Measurements from ENCODE around the gene SLC39A7. TPM values are rescaled to one million over a fixed set of nuclear protein-coding genes. Genes with fewer than 3 reads are reported as not detected.

SLC39A7 gene
- total RNA-seq, 1 donor from 2014 or later = 225 TPM

DNA sequence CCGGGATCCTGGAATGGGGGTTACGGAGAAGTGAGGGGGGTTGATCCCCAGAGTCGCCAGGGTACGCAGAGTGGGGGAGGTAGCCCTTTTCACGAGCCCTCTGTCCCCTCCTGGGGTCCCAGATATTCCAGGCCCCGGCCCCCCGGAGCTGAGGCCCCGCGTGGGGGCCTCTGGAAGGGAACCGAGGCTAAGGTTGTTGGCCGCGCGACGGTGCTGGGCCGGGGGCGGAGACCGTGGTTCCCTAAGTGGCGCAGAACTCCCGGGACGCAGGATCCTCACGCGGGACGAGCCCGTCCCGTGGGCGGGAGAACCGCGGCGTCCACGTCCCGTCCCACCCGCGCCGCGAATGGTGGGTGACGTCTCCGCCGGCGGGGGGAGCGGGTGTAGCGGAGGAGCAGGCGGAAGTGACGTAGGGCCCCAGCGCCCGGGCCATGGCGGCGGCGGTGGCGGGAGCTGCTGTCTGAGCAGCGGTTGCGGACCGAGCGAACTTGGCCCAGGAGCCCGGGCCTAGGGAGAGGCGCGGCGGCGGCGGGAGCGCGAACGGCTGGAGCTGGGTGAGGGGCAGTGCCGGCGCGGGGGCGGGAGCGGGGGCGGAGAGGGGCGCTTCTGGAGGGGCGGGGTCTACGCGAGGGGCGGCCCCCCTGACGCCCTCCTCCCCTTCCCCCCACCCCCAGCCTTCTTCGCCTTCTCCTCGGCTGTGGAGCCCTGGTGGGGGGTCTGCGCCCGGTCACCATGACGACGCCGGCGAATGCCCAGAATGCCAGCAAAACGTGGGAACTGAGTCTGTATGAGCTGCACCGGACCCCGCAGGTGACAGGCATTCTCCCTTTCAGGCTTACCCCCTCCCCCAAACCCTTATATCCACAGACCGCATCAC lies 7.7 kb downstream of the SLC39A7 start, which contains the start of gene RING1:
RING1 (plus strand) TSS at position 410 of the 877 bp plus-strand sequence; CDS start at position 733, 323 bp downstream.
- Mint-ChIP-seq H3K27ac (ENCODE audit: unreplicated experiment) (peak within 1 kb of the TSS; percentile 98), H3K9me3 (ENCODE audit: low read depth) (no peaks in the 10 kb centered on the region), H3K36me3 (ENCODE audit: low read depth) (peaks cover 13% of the 10 kb centered on the region), H3K4me3 (ENCODE audit: unreplicated experiment) (peak within 1 kb of the TSS; percentile 96), H3K4me1 (ENCODE audit: low read depth) (peaks cover 63% of the 10 kb centered on the region), H3K27me3 (ENCODE audit: low read depth) (no peaks in the 10 kb centered on the region)
- TF ChIP-seq, protein P1, sequence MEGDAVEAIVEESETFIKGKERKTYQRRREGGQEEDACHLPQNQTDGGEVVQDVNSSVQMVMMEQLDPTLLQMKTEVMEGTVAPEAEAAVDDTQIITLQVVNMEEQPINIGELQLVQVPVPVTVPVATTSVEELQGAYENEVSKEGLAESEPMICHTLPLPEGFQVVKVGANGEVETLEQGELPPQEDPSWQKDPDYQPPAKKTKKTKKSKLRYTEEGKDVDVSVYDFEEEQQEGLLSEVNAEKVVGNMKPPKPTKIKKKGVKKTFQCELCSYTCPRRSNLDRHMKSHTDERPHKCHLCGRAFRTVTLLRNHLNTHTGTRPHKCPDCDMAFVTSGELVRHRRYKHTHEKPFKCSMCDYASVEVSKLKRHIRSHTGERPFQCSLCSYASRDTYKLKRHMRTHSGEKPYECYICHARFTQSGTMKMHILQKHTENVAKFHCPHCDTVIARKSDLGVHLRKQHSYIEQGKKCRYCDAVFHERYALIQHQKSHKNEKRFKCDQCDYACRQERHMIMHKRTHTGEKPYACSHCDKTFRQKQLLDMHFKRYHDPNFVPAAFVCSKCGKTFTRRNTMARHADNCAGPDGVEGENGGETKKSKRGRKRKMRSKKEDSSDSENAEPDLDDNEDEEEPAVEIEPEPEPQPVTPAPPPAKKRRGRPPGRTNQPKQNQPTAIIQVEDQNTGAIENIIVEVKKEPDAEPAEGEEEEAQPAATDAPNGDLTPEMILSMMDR (IDR thresholded peaks at IDR 0.05) = no peak
- no peak for DNase-seq (ENCODE audit: low spot score)

DNA sequence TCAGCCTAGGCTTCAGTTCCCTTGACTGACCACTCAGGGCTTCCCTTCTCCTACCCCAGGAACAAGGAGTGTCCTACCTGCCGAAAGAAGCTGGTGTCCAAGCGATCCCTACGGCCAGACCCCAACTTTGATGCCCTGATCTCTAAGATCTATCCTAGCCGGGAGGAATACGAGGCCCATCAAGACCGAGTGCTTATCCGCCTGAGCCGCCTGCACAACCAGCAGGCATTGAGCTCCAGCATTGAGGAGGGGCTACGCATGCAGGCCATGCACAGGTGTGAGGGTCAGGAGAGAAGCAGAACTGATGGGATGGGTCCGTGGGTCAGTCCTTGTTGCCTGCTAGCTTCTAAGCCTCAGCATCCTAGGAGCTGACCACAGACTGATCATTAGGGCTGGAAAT lies 9.2 kb downstream of the SLC39A7 start:
- Mint-ChIP-seq H3K27me3 (ENCODE audit: low read depth) (no peaks in the 10 kb centered on the region), H3K9me3 (ENCODE audit: low read depth) (no peaks in the 10 kb centered on the region), H3K27ac (ENCODE audit: unreplicated experiment) (no peak overlapping the region), H3K4me3 (ENCODE audit: unreplicated experiment) (no peak overlapping the region), H3K36me3 (ENCODE audit: low read depth) (peaks cover 9% of the 10 kb centered on the region), H3K4me1 (ENCODE audit: low read depth) (peaks cover 61% of the 10 kb centered on the region)
- TF ChIP-seq, protein P1 (IDR thresholded peaks at IDR 0.05) = no peak
- DNase-seq (ENCODE audit: low spot score) = no peak

DNA sequence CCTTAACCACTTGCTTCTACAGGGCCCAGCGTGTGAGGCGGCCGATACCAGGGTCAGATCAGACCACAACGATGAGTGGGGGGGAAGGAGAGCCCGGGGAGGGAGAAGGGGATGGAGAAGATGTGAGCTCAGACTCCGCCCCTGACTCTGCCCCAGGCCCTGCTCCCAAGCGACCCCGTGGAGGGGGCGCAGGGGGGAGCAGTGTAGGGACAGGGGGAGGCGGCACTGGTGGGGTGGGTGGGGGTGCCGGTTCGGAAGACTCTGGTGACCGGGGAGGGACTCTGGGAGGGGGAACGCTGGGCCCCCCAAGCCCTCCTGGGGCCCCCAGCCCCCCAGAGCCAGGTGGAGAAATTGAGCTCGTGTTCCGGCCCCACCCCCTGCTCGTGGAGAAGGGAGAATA lies 10.5 kb downstream of the SLC39A7 start:
- TF ChIP-seq, protein P1 (IDR thresholded peaks at IDR 0.05) = no peak

DNA sequence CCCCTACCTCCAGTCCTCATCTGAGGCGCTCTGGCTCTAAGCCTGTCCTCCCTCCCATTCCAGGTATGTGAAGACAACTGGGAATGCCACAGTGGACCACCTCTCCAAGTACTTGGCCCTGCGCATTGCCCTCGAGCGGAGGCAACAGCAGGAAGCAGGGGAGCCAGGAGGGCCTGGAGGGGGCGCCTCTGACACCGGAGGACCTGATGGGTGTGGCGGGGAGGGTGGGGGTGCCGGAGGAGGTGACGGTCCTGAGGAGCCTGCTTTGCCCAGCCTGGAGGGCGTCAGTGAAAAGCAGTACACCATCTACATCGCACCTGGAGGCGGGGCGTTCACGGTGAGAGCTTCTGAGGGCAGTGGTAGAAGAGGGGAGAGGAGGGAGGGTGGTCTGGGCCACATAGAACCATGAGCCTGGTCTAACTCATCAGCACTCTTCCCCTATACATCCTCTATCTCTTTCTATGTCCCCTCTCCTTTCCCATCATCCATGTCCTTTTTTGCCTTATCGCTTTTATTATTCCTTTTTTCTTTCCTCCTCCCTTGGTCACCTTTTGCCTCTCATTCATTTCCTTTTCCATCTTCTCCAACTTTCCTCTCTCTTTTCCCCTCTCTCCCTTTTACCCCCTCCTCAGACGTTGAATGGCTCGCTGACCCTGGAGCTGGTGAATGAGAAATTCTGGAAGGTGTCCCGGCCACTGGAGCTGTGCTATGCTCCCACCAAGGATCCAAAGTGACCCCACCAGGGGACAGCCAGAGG lies 11.2 kb downstream of the SLC39A7 start:
- no peaks in the 10 kb centered on the region for H3K27me3 Mint-ChIP-seq (ENCODE audit: low read depth)
- no peak for DNase-seq (ENCODE audit: low spot score)
- H3K4me1 Mint-ChIP-seq (ENCODE audit: low read depth) = peaks cover 41% of the 10 kb centered on the region
- no peak overlapping the region for H3K27ac Mint-ChIP-seq (ENCODE audit: unreplicated experiment)
- TF ChIP-seq, protein P1 (IDR thresholded peaks at IDR 0.05) = no peak
- no peaks in the 10 kb centered on the region for H3K9me3 Mint-ChIP-seq (ENCODE audit: low read depth)
- H3K4me3 Mint-ChIP-seq (ENCODE audit: unreplicated experiment) = no peak overlapping the region
- H3K36me3 Mint-ChIP-seq (ENCODE audit: low read depth) = peaks cover 9% of the 10 kb centered on the region

More for the DNA sequence above, 10.5 kb downstream of the SLC39A7 start:
- H3K4me1 Mint-ChIP-seq (ENCODE audit: low read depth) = peaks cover 49% of the 10 kb centered on the region
- H3K36me3 Mint-ChIP-seq (ENCODE audit: low read depth) = peaks cover 9% of the 10 kb centered on the region
- no peak for DNase-seq (ENCODE audit: low spot score)
- H3K4me3 Mint-ChIP-seq (ENCODE audit: unreplicated experiment) = no peak overlapping the region
- H3K9me3 Mint-ChIP-seq (ENCODE audit: low read depth) = no peaks in the 10 kb centered on the region
- no peak overlapping the region for H3K27ac Mint-ChIP-seq (ENCODE audit: unreplicated experiment)
- no peaks in the 10 kb centered on the region for H3K27me3 Mint-ChIP-seq (ENCODE audit: low read depth)

DNA sequence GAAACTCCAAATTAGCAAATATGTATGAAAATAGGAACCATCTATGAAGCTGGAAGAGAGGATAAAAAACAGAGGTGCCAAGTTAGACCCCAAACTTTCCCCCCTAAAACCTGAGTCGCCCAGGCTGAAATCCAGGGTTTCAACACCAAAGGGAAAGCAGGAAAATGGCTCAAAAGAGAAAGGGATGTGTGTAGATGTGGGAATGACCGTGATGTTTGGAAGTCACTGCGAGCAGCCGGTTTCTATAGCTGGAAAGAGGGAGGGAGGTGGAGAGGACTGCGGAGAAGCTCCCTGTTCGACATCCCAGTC lies 12.1 kb downstream of the SLC39A7 start:
- H3K27me3 Mint-ChIP-seq (ENCODE audit: low read depth) = no peaks in the 10 kb centered on the region
- TF ChIP-seq, protein P1 (IDR thresholded peaks at IDR 0.05) = no peak
- no peak for DNase-seq (ENCODE audit: low spot score)
- H3K4me1 Mint-ChIP-seq (ENCODE audit: low read depth) = peaks cover 34% of the 10 kb centered on the region
- H3K27ac Mint-ChIP-seq (ENCODE audit: unreplicated experiment) = peak overlapping the region; percentile 63
- H3K4me3 Mint-ChIP-seq (ENCODE audit: unreplicated experiment) = peak overlapping the region; percentile 88
- H3K9me3 Mint-ChIP-seq (ENCODE audit: low read depth) = no peaks in the 10 kb centered on the region
- H3K36me3 Mint-ChIP-seq (ENCODE audit: low read depth) = peaks cover 9% of the 10 kb centered on the region

Measured in chondrocyte (in vitro differentiated cells).